Thyroid gland (tissue), 4 donors: ENCODE measurements around the gene PLD1.

Source experiments
- POLR2A ChIP-seq, 2 donors: fragments of 450-650 bp; IDR thresholded peaks; one replicate each; pipeline ENCODE4 v1.6.1; 2017; ENCODE audit warnings: antibody characterized with exemption in 2 of 2, mild to moderate bottlenecking in 2 of 2, moderate library complexity in 1 of 2
- TF ChIP-seq, protein P1 (sequence below), 6 experiments: fragments of 200-600 bp in 3 of 6; fragments of 450-650 bp in 3 of 6; sonication (generic) in 3 of 6; IDR thresholded peaks; one replicate each; pipeline ENCODE4 v1.5.1; 2016 to 2019; ENCODE audit warnings: antibody characterized with exemption in 6 of 6, mild to moderate bottlenecking in 2 of 6, inconsistent platforms in 1 of 6, moderate library complexity in 1 of 6

DNA sequence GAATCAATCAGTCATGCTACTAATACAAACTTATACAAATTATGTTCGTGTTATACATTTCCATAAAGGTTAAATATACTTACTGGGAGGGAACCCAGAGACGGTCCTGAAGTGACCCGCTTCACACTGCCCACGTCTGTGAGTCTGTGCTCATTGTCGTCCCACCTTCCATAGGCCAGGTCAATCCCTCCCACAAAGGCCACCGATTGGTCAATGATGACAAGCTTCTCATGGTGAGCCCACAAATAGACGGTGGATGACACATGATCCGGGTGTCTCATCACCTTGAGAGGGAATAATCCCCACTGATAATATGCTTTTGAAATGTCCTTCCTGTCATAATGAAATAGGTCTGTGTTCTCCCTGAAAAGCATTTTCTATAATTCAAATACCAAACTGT, 121.7 kb downstream of the PLD1 start:
- TF ChIP-seq, protein P1, sequence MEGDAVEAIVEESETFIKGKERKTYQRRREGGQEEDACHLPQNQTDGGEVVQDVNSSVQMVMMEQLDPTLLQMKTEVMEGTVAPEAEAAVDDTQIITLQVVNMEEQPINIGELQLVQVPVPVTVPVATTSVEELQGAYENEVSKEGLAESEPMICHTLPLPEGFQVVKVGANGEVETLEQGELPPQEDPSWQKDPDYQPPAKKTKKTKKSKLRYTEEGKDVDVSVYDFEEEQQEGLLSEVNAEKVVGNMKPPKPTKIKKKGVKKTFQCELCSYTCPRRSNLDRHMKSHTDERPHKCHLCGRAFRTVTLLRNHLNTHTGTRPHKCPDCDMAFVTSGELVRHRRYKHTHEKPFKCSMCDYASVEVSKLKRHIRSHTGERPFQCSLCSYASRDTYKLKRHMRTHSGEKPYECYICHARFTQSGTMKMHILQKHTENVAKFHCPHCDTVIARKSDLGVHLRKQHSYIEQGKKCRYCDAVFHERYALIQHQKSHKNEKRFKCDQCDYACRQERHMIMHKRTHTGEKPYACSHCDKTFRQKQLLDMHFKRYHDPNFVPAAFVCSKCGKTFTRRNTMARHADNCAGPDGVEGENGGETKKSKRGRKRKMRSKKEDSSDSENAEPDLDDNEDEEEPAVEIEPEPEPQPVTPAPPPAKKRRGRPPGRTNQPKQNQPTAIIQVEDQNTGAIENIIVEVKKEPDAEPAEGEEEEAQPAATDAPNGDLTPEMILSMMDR (IDR thresholded peaks at IDR 0.05) = no peak
- TF ChIP-seq POLR2A (IDR thresholded peaks at IDR 0.05) = no peak
